Esophagus muscularis mucosa (tissue), 4 donors: ENCODE measurements around the gene CDCA7L. TPM values are rescaled to one million over a fixed set of nuclear protein-coding genes. Genes with fewer than 3 reads are reported as not detected.

Experiments
- DNase-seq: peaks from one replicate; pipeline ENCODE4 v3.0.0-alpha.2; 2017; ENCODE audit errors: extremely low spot score
- H3K27ac ChIP-seq, 4 donors: fragments of 200-600 bp; sonication (generic); replicated peaks in 1 of 4; 1 replicate in 3 of 4; 2 replicates in 1 of 4; pipeline ENCODE4 v1.5.1; 2016 to 2019; ENCODE audit warnings: mild to moderate bottlenecking in 1 of 4
- H3K27me3 ChIP-seq, 4 donors: fragments of 200-600 bp; sonication (generic); one replicate each; pipeline versions ENCODE4 v1.5.1 to v1.6.0; 2016 to 2019
- H3K36me3 ChIP-seq, 4 donors: fragments of 200-600 bp; sonication (generic); one replicate each; pipeline ENCODE4 v1.5.1; 2016 to 2019
- H3K4me1 ChIP-seq, 4 donors: fragments of 200-600 bp; sonication (generic); one replicate each; pipeline ENCODE4 v1.5.1; 2016 to 2019
- H3K4me3 ChIP-seq, 4 donors: fragments of 200-600 bp; sonication (generic); 1 replicate in 2 of 4; 2 replicates in 2 of 4; pipeline ENCODE4 v1.5.1; 2016 to 2019; ENCODE audit warnings: mild to moderate bottlenecking in 4 of 4, moderate library complexity in 1 of 4
- H3K9me3 ChIP-seq, 4 donors: fragments of 200-600 bp; sonication (generic); 1 replicate in 3 of 4; 2 replicates in 1 of 4; pipeline ENCODE4 v1.5.1; 2016 to 2019
- EP300 ChIP-seq: sonication (generic); formaldehyde crosslinking; IDR thresholded peaks from one replicate; pipeline ENCODE4 v1.6.1; 2017; ENCODE audit warnings: antibody characterized with exemption
- POLR2A ChIP-seq: fragments of 450-650 bp; IDR thresholded peaks from one replicate; pipeline ENCODE4 v1.6.1; 2017; ENCODE audit warnings: antibody characterized with exemption, moderate library complexity, mild to moderate bottlenecking, low read depth
- POLR2AphosphoS5 ChIP-seq, 2 donors: sonication (generic); formaldehyde crosslinking; IDR thresholded peaks; one replicate each; pipeline ENCODE4 v1.6.1; 2017; ENCODE audit warnings: antibody characterized with exemption in 2 of 2
- WGBS: methylation state at CpG from one replicate; pipeline ENCODE4 v1.1.5; 2018; 5-methylcytosine and 5-hydroxymethylcytosine counted together
- intact Hi-C: fragments of 100-400 bp; cut with DNase I; formaldehyde crosslinking; loops from one replicate; pipeline ENCODE4 v1.15.1; 2023
- total RNA-seq, 4 donors: library from RNA; depleted of rRNA; stranded (reverse); fragments of >200 nt; gene quantifications; one replicate each; pipeline versions ENCODE4 v1.1.0 to v1.2.1, GENCODE V29; 2016
- TF ChIP-seq, protein P1 (sequence below), 3 experiments: fragments of 200-600 bp in 2 of 3; fragments of 450-650 bp in 1 of 3; sonication (generic) in 2 of 3; IDR thresholded peaks; one replicate each; pipeline ENCODE4 v1.5.1; 2017 to 2019; ENCODE audit warnings: antibody characterized with exemption in 3 of 3, mild to moderate bottlenecking in 2 of 3, moderate library complexity in 1 of 3

CDCA7L gene, protein sequence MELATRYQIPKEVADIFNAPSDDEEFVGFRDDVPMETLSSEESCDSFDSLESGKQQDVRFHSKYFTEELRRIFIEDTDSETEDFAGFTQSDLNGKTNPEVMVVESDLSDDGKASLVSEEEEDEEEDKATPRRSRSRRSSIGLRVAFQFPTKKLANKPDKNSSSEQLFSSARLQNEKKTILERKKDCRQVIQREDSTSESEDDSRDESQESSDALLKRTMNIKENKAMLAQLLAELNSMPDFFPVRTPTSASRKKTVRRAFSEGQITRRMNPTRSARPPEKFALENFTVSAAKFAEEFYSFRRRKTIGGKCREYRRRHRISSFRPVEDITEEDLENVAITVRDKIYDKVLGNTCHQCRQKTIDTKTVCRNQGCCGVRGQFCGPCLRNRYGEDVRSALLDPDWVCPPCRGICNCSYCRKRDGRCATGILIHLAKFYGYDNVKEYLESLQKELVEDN
- 10 to 100 TPM; 19.5 to 61.6 (median 25.2) TPM for total RNA-seq

DNA sequence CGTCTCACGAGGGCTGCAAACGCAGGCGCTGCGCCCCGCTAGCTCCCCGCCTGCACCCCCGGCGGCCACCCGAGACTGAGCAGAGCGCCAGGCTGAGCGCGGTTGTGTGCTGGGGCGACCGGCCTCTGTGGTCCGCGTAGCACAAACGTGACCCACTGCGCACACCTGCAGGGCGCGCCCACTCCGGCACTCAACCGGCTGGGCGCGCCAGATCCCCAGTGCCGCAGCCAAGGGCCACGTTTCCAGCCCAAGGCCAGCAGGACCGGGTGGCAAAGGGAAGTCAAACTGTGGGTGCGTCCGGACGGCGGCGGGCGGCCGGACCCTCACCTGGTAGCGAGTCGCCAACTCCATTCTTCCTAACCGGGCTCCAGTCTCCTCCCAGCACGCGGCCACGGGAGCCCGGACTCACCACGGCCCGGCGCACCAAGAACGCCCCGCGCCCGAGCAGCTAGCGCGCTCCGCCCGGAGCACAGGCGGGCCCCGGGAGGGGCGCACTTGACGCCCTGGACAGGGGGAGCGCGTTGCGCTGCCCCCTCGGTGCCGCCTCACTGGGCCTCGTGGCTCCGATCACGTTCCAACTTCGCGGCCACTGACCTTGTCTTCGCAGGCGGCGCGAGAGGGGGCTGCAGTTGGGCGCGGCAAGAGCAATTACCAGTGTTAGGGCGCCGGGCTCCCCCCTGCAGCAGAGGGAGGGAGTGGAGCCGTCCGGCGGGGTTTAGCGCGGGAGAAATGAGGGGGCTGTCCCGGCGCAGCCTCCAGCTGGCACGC is at the start of gene CDCA7L:
CDCA7L (minus strand) TSS at position 446 of the 768 bp plus-strand sequence; CDS start at position 351, 95 bp downstream.
- TF ChIP-seq, protein P1, sequence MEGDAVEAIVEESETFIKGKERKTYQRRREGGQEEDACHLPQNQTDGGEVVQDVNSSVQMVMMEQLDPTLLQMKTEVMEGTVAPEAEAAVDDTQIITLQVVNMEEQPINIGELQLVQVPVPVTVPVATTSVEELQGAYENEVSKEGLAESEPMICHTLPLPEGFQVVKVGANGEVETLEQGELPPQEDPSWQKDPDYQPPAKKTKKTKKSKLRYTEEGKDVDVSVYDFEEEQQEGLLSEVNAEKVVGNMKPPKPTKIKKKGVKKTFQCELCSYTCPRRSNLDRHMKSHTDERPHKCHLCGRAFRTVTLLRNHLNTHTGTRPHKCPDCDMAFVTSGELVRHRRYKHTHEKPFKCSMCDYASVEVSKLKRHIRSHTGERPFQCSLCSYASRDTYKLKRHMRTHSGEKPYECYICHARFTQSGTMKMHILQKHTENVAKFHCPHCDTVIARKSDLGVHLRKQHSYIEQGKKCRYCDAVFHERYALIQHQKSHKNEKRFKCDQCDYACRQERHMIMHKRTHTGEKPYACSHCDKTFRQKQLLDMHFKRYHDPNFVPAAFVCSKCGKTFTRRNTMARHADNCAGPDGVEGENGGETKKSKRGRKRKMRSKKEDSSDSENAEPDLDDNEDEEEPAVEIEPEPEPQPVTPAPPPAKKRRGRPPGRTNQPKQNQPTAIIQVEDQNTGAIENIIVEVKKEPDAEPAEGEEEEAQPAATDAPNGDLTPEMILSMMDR (IDR thresholded peaks at IDR 0.05): no peak
- TF ChIP-seq POLR2AphosphoS5 (IDR thresholded peaks at IDR 0.05): peak; percentile 45 to 79
- WGBS: 0% methylated on average over 25 of the region's 83 CpGs
- Histone ChIP-seq H3K9me3 (no peaks in the 10 kb centered on the region), H3K36me3 (no peaks in the 10 kb centered on the region), H3K4me3 (peak within 1 kb of the TSS; percentile 71 to 85 (median 76)), H3K4me1 (peaks cover 20 to 53% (median 43%) of the 10 kb centered on the region in 4 donors), H3K27me3 (no peaks in the 10 kb centered on the region), H3K27ac (peak within 1 kb of the TSS; percentile 74 to 89 (median 81))
- DNase-seq: no peak
- intact Hi-C loops: no loop called here

DNA sequence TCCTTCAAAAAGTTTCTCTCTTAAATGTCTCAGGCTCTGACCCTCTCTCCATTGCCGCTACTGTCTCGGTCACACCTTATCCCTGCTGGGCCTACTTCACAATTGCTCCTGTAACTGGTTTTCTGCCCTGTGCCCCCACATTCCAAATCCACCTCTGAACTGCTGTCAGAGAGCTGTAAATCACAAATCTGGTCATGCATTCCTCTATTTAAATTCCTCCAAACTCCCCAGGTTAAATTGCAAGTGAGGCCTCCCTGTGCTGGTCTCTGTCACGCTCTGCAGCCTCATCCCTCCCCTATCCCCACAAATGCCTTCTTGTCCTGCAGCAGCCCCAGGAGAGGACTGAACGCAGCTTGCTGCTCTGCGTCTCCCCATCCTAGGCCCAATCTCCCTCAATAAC is 40.4 kb upstream of the CDCA7L start:
- no peak for TF ChIP-seq EP300
- TF ChIP-seq POLR2AphosphoS5 (IDR thresholded peaks at IDR 0.05): no peak
- no peak for TF ChIP-seq POLR2A
- TF ChIP-seq, protein P1 (IDR thresholded peaks at IDR 0.05): no peak
- peak; percentile 74 for DNase-seq
- no peaks in the 10 kb centered on the region for H3K36me3 ChIP-seq
- intact Hi-C loops: no loop called here
- no peaks in the 10 kb centered on the region for H3K9me3 ChIP-seq
- no peak overlapping the region for H3K4me3 ChIP-seq
- H3K4me1 ChIP-seq: no peaks in the 10 kb centered on the region
- H3K27me3 ChIP-seq: no peaks in the 10 kb centered on the region
- no peak overlapping the region for H3K27ac ChIP-seq
- 90% methylated on average over 5 of the region's 5 CpGs for WGBS

DNA sequence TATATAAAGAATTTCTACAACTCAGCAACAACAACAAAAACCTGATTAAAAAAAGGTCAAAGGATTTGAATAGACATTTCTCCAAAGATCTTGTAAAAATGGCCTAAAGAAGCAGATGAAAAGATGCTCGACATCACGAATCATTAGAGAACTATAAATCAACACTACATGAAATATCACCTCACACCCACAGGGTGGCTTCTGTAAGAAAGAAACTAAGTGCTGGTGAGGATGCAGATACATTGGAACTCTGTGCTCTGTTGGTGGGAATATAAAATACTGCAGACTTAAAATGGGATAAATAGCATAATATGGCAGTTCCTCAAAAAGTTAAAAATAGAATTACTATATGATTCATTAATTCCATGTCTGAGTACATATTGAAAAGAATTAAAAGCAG is 38.3 kb upstream of the CDCA7L start:
- intact Hi-C loops: no loop called here
- no peaks in the 10 kb centered on the region for H3K9me3 ChIP-seq
- no peak overlapping the region for H3K4me3 ChIP-seq
- no peak for TF ChIP-seq EP300
- TF ChIP-seq POLR2A: no peak
- TF ChIP-seq, protein P1 (IDR thresholded peaks at IDR 0.05): no peak
- TF ChIP-seq POLR2AphosphoS5 (IDR thresholded peaks at IDR 0.05): no peak
- H3K4me1 ChIP-seq: no peaks in the 10 kb centered on the region
- 83% methylated on average over 2 of the region's 2 CpGs for WGBS
- no peaks in the 10 kb centered on the region for H3K36me3 ChIP-seq
- no peak for DNase-seq
- H3K27me3 ChIP-seq: no peaks in the 10 kb centered on the region
- no peak overlapping the region for H3K27ac ChIP-seq

DNA sequence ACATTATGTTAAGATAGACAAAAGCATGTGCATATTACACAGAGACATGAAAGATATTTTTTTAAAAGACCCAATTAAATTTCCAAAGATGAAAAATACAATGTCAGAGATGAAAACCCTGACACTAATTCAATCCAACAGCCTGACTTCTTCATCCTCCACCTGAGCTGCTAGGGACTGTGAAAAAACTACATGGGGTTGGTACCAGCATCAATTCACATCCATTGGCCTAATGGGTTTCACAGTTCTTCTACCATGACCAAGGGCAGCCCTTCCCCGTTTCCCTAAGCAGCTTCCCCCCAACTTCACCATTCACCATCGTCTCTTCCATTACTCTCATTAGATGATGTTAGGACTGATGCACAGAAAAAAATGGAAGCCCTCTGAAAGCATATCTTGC is 37.4 kb upstream of the CDCA7L start:
- Histone ChIP-seq H3K27me3 (no peaks in the 10 kb centered on the region), H3K36me3 (no peaks in the 10 kb centered on the region), H3K9me3 (no peaks in the 10 kb centered on the region), H3K27ac (no peak overlapping the region), H3K4me1 (no peaks in the 10 kb centered on the region), H3K4me3 (no peak overlapping the region)
- WGBS: 75% methylated on average over 2 of the region's 2 CpGs
- DNase-seq: peak; percentile 50
- intact Hi-C loops: no loop called here
- TF ChIP-seq EP300 (no peak), POLR2A (no peak), POLR2AphosphoS5 (IDR thresholded peaks at IDR 0.05) (no peak)
- TF ChIP-seq, protein P1 (IDR thresholded peaks at IDR 0.05): no peak
